ENCODE data around the gene ZNF324. TPM values are rescaled to one million over a fixed set of nuclear protein-coding genes. Genes with fewer than 3 reads are reported as not detected.
A peak's percentile ranks its signal among the peaks of the same experiment; 100 is the strongest.

ZNF324 gene
- total RNA-seq (10 to 100 TPM; 14.2 to 28.0 (median 23.4) TPM), polyA plus RNA-seq (10 to 100 TPM in 1 of 2 donors, 1 to 10 TPM in 1; 9.3 to 20.8 TPM), total RNA-seq (53.6 reads per million, percentile 73 among the genes with 10 or more reads in this experiment)

DNA sequence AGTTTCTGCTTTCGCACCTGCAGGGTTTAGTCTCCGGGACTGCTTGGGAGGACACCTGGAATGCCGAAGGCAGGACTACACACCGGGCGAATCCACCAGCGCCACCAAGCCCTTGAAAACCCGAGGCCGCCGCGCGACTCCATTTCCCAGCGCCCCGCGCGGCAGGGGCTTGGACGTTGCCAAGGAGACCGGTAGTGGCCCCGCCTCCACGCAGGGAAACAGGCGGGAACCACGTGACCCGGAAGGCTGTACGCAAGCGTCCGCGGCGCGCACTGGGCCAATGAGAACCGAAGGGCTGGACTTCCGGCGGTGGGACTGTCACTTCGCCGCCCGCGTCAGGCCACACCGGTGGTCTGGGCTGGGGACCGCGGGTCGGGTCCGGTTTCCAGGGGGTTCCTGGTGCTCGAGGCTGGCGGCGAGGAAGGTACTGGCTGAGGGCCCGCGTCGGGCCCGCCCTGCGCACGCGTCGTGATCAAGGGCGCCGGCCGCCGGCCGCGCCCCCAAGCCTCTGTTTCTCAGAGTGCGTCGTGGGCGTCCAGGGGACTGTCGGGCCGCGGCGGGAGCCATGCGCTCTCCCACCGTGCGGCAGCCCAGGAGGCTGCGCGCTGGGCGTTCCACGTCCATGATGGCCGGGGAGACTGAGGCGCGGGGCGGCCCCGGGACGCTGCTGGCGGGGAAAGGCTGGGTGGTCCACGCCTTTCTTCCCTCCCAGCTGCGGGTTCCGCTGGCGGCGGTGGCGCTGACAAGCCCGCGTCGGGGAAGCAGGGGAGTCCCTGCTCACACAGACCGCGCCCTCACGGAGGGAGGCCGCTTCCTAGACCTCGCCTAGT is at the start of gene ZNF324:
Gene ZNF324 (plus strand): TSS at position 321 of the 830 bp plus-strand sequence. CDS start 2,106 bp downstream, outside the sequence.
- Histone ChIP-seq H3K36me3 (ENCODE audit: control insufficient read depth in 2 of 3, insufficient read depth in 3 of 3, low read length in 3 of 3) (peaks cover 0 to 30% (median 0%) of the 10 kb centered on the region in 3 experiments), H3K4me1 (ENCODE audit: control insufficient read depth in 2 of 2, insufficient read depth in 2 of 2, low read length in 2 of 2) (peaks cover 7 to 11% of the 10 kb centered on the region in 2 donors), H3K9me3 (ENCODE audit: control insufficient read depth in 2 of 3, low read length in 3 of 3) (no peaks in the 10 kb centered on the region), H3K27ac (ENCODE audit: low read depth, low read length) (peak within 1 kb of the TSS; percentile 99), H3K27me3 (ENCODE audit: control insufficient read depth in 2 of 2, insufficient read depth in 2 of 2, low read length in 2 of 2) (no peaks in the 10 kb centered on the region), H3K4me3 (ENCODE audit: low read length) (peak within 1 kb of the TSS; percentile 92)
- peak within 1 kb of the TSS in 8 of 9 donors; percentile 67 to 91 (median 85) for H3K27ac Mint-ChIP-seq
- H3K4me3 Mint-ChIP-seq: peak within 1 kb of the TSS; percentile 80 to 89 (median 86)
- peaks cover 0 to 3% (median 0%) of the 10 kb centered on the region in 5 donors for H3K27me3 Mint-ChIP-seq
- H3K4me1 Mint-ChIP-seq: peaks cover 14 to 27% (median 22%) of the 10 kb centered on the region in 7 donors
- CTCF ChIA-PET: interaction anchor here (0.6 kb wide), 1 partner anchor 89 kb away, joined by 3 read pairs; no protein-coding TSS in a partner anchor
- ATAC-seq (peak; percentile 98), DNase-seq (peak; percentile 92 to 97 (median 95))
- H3K36me3 Mint-ChIP-seq: peaks cover 0 to 5% (median 0%) of the 10 kb centered on the region in 5 donors
- intact Hi-C loops (cut with micrococcal nuclease): loop anchor here (1.0 to 2.0 kb wide), 19 partner anchors 8 to 285 kb away; partner anchors contain the start of genes ERVK3-1 (in 2 of the 2), ZNF132 (in 2 of the 2), ZNF324B (in 2 of the 2) and ZNF497 (in 2 of the 2)
- H3K9me3 Mint-ChIP-seq: peaks cover 0 to 1% (median 0%) of the 10 kb centered on the region in 11 donors
- POLR2A ChIA-PET: interaction anchor here (1.7 kb wide), 2 partner anchors 104 to 284 kb away, joined by 5 to 6 read pairs; partner anchors contain the start of genes ZNF274 and ZNF497

DNA sequence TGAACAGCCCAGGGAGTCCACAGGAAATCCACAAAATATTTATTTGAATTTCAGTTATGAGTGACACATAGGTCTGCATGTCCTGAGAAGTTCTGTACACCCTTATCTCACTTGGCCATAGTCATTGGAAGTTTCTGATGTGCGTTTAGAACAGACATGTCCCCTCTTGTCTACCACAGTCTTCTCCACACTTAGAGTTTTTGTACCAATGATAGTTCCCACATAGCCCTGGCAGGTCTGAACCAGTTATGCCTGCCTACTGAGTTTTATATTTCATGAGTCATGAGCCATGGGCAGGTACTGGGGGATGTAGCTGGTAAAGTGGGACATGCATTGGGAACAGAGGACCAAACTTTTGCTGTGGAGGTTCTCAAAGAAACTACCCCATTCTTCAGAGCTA is 38.3 kb upstream of the ZNF324 start:
- peaks cover 0 to 40% (median 18%) of the 10 kb centered on the region in 5 donors for H3K36me3 Mint-ChIP-seq
- peaks cover 13 to 56% (median 32%) of the 10 kb centered on the region in 3 experiments for H3K9me3 ChIP-seq (ENCODE audit: control insufficient read depth in 2 of 3, low read length in 3 of 3)
- ChIA-PET CTCF (no interaction called here), POLR2A (no interaction called here)
- no peaks in the 10 kb centered on the region for H3K27me3 ChIP-seq (ENCODE audit: control insufficient read depth in 2 of 2, insufficient read depth in 2 of 2, low read length in 2 of 2)
- H3K27ac Mint-ChIP-seq: no peak overlapping the region
- no peak for DNase-seq
- H3K27me3 Mint-ChIP-seq: no peaks in the 10 kb centered on the region
- H3K9me3 Mint-ChIP-seq: peaks cover 0 to 64% (median 53%) of the 10 kb centered on the region in 11 donors
- no peaks in the 10 kb centered on the region for H3K4me1 ChIP-seq (ENCODE audit: control insufficient read depth in 2 of 2, insufficient read depth in 2 of 2, low read length in 2 of 2)
- H3K27ac ChIP-seq (ENCODE audit: low read depth, low read length): no peak overlapping the region
- peaks cover 0 to 12% (median 0%) of the 10 kb centered on the region in 3 experiments for H3K36me3 ChIP-seq (ENCODE audit: control insufficient read depth in 2 of 3, insufficient read depth in 3 of 3, low read length in 3 of 3)
- intact Hi-C loops (cut with micrococcal nuclease): no loop called here
- no peaks in the 10 kb centered on the region for H3K4me1 Mint-ChIP-seq
- no peak overlapping the region for H3K4me3 ChIP-seq (ENCODE audit: low read length)
- H3K4me3 Mint-ChIP-seq: no peak overlapping the region
- no peak for ATAC-seq

DNA sequence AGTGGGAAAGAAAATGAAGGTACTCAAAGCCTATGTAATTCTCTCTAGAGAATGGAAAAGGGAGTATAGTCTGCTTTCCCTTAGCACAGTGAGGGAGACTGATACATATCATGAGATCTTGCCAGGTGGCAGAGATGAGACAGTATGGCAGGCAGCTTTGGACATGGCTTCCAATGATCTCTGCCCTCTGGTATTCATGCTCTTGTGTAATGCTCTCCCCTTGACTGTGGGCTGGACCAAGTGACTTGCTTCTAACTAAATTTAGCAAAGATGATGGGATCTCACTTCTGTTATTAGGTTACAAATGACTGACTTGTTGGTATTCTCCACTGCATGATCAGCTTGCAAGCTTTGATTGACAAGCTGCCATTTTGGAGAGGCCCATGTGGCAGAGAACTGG is 37.1 kb upstream of the ZNF324 start:
- POLR2A ChIA-PET: interaction anchor here (0.6 kb wide), 1 partner anchor 21 kb away, joined by 3 read pairs; no protein-coding TSS in a partner anchor

DNA sequence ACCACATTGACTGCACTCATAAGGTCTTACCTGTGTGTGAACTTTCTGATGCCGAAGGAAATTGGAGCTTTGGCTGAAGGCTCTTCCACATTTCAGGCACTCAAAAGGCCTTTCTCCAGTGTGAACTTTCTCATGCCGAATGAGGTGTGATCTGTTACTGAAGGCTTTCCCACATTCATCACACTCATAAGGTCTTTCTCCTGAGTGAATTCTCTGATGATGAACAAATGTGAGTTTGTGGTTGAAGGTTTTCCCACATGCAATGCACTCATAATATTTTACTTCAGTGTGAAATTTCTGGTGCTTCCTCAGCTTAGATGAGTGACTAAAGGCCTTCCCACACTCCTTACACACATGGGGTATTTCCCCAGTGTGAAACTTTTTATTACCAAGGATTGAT is 32.7 kb upstream of the ZNF324 start:
- Mint-ChIP-seq H3K4me3 (no peak overlapping the region), H3K27ac (no peak overlapping the region), H3K36me3 (peaks cover 21 to 83% (median 63%) of the 10 kb centered on the region in 5 donors), H3K4me1 (peaks cover 6 to 16% (median 10%) of the 10 kb centered on the region in 7 donors), H3K27me3 (no peaks in the 10 kb centered on the region), H3K9me3 (peaks cover 10 to 98% (median 84%) of the 10 kb centered on the region in 11 donors)
- intact Hi-C loops (cut with micrococcal nuclease): no loop called here
- Histone ChIP-seq H3K4me1 (ENCODE audit: control insufficient read depth in 2 of 2, insufficient read depth in 2 of 2, low read length in 2 of 2) (peaks cover 3% of the 10 kb centered on the region in 2 donors), H3K27me3 (ENCODE audit: control insufficient read depth in 2 of 2, insufficient read depth in 2 of 2, low read length in 2 of 2) (no peaks in the 10 kb centered on the region), H3K36me3 (ENCODE audit: control insufficient read depth in 2 of 3, insufficient read depth in 3 of 3, low read length in 3 of 3) (peaks cover 20 to 54% (median 28%) of the 10 kb centered on the region in 3 experiments), H3K4me3 (ENCODE audit: low read length) (no peak overlapping the region), H3K9me3 (ENCODE audit: control insufficient read depth in 2 of 3, low read length in 3 of 3) (peaks cover 23 to 83% (median 54%) of the 10 kb centered on the region in 3 experiments), H3K27ac (ENCODE audit: low read depth, low read length) (no peak overlapping the region)
- DNase-seq (no peak), ATAC-seq (no peak)
- ChIA-PET CTCF (no interaction called here), POLR2A (interaction anchor here (0.7 to 1.2 kb wide), 3 partner anchors 20 to 893 kb away, joined by 3 to 4 read pairs (median 3); no protein-coding TSS in a partner anchor)

More for the DNA sequence above, 37.1 kb upstream of the ZNF324 start:
- Mint-ChIP-seq H3K36me3 (peaks cover 8 to 50% (median 30%) of the 10 kb centered on the region in 5 donors), H3K27ac (no peak overlapping the region), H3K27me3 (no peaks in the 10 kb centered on the region), H3K4me1 (no peaks in the 10 kb centered on the region), H3K9me3 (peaks cover 0 to 75% (median 62%) of the 10 kb centered on the region in 11 donors), H3K4me3 (no peak overlapping the region)
- CTCF ChIA-PET: interaction anchor here (0.7 kb wide), 1 partner anchor 541 kb away, joined by 4 read pairs; no protein-coding TSS in a partner anchor
- intact Hi-C loops (cut with micrococcal nuclease): no loop called here
- ATAC-seq: no peak
- no peak overlapping the region for H3K27ac ChIP-seq (ENCODE audit: low read depth, low read length)
- no peaks in the 10 kb centered on the region for H3K4me1 ChIP-seq (ENCODE audit: control insufficient read depth in 2 of 2, insufficient read depth in 2 of 2, low read length in 2 of 2)
- peaks cover 4 to 23% (median 5%) of the 10 kb centered on the region in 3 experiments for H3K36me3 ChIP-seq (ENCODE audit: control insufficient read depth in 2 of 3, insufficient read depth in 3 of 3, low read length in 3 of 3)
- peaks cover 23 to 68% (median 43%) of the 10 kb centered on the region in 3 experiments for H3K9me3 ChIP-seq (ENCODE audit: control insufficient read depth in 2 of 3, low read length in 3 of 3)
- H3K27me3 ChIP-seq (ENCODE audit: control insufficient read depth in 2 of 2, insufficient read depth in 2 of 2, low read length in 2 of 2): no peaks in the 10 kb centered on the region
- H3K4me3 ChIP-seq (ENCODE audit: low read length): no peak overlapping the region
- DNase-seq: no peak

DNA sequence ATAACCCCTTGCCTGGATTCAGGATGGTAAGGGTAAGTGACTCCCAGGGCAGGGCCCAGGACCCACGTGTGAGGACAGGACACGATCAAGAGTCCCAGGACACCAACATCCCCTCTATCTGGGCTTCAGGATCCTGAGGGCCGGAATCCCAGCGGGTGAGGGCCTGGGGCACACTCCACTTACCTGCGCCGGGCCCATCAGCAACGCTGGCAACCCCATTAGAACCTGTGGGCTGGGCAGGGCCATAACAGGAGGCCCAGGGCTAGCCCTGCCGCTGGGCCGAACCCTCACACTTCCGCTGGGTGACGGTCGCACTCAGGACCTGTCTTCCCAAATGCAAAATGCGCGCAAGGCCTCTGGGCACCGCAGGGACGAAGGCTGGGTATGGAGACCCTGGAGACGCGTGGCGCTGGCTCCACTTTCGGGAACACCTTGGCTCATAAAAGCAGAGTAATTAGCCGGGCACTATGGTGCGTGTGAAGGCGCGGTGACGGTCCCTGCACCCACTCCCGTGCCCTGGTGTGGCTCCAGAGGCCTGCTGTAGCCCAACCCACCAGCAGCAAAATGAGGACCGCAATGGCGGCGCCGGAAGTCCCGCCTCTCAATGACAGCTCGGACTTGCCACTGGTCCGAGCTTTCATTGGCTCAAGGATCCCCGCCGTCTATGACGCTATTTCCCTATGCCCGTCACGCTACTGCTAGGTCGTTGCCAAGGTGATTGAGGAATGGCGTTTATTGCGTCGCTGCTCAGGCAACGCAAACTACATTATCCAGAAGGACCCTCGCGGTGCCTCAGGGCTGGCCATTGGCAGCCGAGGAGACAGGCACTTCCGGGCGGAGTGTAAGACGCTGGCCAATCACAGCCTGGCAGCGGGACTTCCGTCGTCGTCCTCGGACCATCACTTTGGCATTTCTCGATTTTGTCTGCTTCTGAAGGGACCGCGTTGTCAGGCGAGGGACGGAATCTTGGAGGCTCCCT is 27.0 kb upstream of the ZNF324 start, which contains the start of gene ZNF132:
Gene ZNF132 (minus strand): TSS at position 578 of the 979 bp plus-strand sequence. CDS start 332 bp downstream, at position 246.
- Mint-ChIP-seq H3K27ac (peak within 1 kb of the TSS; percentile 87 to 99 (median 97)), H3K4me1 (peaks cover 21 to 35% (median 27%) of the 10 kb centered on the region in 7 donors), H3K9me3 (peaks cover 17 to 59% (median 49%) of the 10 kb centered on the region in 11 donors), H3K36me3 (peaks cover 16 to 59% (median 48%) of the 10 kb centered on the region in 5 donors), H3K27me3 (no peaks in the 10 kb centered on the region), H3K4me3 (peak within 1 kb of the TSS; percentile 86 to 99 (median 96))
- Histone ChIP-seq H3K36me3 (ENCODE audit: control insufficient read depth in 2 of 3, insufficient read depth in 3 of 3, low read length in 3 of 3) (peaks cover 15 to 30% (median 22%) of the 10 kb centered on the region in 3 experiments), H3K4me3 (ENCODE audit: low read length) (peak within 1 kb of the TSS; percentile 73), H3K9me3 (ENCODE audit: control insufficient read depth in 2 of 3, low read length in 3 of 3) (peaks cover 0 to 28% (median 10%) of the 10 kb centered on the region in 3 experiments), H3K27me3 (ENCODE audit: control insufficient read depth in 2 of 2, insufficient read depth in 2 of 2, low read length in 2 of 2) (no peaks in the 10 kb centered on the region), H3K4me1 (ENCODE audit: control insufficient read depth in 2 of 2, insufficient read depth in 2 of 2, low read length in 2 of 2) (peaks cover 17% of the 10 kb centered on the region in 2 donors), H3K27ac (ENCODE audit: low read depth, low read length) (peak within 1 kb of the TSS; percentile 81)
- intact Hi-C loops (cut with micrococcal nuclease): loop anchor here (1.0 to 5.0 kb wide), 19 partner anchors 11 to 807 kb away; partner anchors contain the start of genes ERVK3-1 (in 2 of the 2), MZF1 (in 2 of the 2), RPS5 (in 2 of the 2) and ZNF274 (in 2 of the 2)
- POLR2A ChIA-PET: interaction anchor here (0.6 to 2.4 kb wide), 9 partner anchors 12 to 503 kb away, joined by 3 to 6 read pairs (median 3); partner anchors contain the start of genes ZBTB45, ZNF274, ZNF324B and ZNF584
- CTCF ChIA-PET: no interaction called here
- peak; percentile 78 to 99 (median 95) for DNase-seq
- ATAC-seq: peak; percentile 98
